Measurements from ENCODE around the gene MLN.

- TF ChIP-seq, protein P1, sequence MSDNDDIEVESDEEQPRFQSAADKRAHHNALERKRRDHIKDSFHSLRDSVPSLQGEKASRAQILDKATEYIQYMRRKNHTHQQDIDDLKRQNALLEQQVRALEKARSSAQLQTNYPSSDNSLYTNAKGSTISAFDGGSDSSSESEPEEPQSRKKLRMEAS (IDR thresholded peaks at IDR 0.05; ENCODE audit: low read depth) = no peak
- TF ChIP-seq, protein P2, sequence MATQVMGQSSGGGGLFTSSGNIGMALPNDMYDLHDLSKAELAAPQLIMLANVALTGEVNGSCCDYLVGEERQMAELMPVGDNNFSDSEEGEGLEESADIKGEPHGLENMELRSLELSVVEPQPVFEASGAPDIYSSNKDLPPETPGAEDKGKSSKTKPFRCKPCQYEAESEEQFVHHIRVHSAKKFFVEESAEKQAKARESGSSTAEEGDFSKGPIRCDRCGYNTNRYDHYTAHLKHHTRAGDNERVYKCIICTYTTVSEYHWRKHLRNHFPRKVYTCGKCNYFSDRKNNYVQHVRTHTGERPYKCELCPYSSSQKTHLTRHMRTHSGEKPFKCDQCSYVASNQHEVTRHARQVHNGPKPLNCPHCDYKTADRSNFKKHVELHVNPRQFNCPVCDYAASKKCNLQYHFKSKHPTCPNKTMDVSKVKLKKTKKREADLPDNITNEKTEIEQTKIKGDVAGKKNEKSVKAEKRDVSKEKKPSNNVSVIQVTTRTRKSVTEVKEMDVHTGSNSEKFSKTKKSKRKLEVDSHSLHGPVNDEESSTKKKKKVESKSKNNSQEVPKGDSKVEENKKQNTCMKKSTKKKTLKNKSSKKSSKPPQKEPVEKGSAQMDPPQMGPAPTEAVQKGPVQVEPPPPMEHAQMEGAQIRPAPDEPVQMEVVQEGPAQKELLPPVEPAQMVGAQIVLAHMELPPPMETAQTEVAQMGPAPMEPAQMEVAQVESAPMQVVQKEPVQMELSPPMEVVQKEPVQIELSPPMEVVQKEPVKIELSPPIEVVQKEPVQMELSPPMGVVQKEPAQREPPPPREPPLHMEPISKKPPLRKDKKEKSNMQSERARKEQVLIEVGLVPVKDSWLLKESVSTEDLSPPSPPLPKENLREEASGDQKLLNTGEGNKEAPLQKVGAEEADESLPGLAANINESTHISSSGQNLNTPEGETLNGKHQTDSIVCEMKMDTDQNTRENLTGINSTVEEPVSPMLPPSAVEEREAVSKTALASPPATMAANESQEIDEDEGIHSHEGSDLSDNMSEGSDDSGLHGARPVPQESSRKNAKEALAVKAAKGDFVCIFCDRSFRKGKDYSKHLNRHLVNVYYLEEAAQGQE (IDR thresholded peaks at IDR 0.05; ENCODE audit: low read depth, low read length) = no peak
- no peak for TF ChIP-seq TAF1 (IDR thresholded peaks at IDR 0.05; ENCODE audit: borderline replicate concordance, low read depth, low read length)
These were observed 41.1 kb downstream of the MLN start for GRCh38 chr6:33762713-33763112.

Data from SK-N-SH (cell line).